HG03521 (cell line): ENCODE measurements around the gene TNFAIP8L1.
"Not testable (repeated sequence)": the region's sequence is repeated elsewhere in the genome, so short reads cannot be mapped to it uniquely, and the experiment has no call there.

Experiments used
- ATAC-seq: cut with Tn5 transposase; IDR thresholded peaks from one replicate; pipeline ENCODE4 v1.9.1; 2021; ENCODE audit warnings: mild to moderate bottlenecking, moderate library complexity; ENCODE audit not compliant: unreplicated experiment

TNFAIP8L1 gene

DNA sequence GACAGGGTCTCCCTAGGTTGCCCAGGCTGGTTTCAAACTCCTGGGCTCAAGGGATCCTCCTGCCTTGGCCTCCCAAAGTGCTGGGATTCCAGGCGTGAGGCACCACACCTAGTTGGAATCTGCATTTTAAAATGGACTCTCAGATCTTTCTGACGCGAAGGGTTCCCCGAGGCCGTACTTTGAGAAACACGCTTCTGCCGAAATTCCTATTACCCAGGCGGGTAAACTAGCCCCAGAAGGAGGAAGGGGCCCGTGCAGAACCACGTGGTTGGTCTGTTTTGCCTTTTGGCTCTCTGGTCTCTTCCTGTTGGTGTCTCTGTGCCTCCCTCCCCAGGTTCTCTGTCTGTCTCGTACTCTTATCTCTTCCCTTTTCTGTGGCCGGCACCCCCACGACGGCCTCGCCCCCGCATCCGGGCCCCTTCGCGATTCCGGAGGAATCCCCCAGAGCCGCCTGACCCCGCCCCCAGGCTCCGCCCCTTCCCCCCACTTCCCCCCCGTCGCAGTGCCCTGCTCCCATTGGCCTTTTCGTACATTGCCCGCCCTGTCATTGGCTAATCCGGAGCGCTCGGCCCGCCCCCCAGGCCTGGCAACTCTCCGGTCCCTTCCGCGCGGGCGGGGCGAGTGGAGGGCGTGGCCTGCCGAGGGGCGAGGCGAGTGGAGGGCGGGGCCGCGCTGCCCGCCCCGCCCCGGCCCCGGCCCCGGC is at the start of gene TNFAIP8L1:
TNFAIP8L1 (plus strand) TSS at position 689 of the 703 bp plus-strand sequence. CDS start 12,354 bp downstream, outside the sequence.
- peak; percentile 87 for ATAC-seq

- no peak for ATAC-seq
Measured at GRCh38 chr19:4589579-4590410, 49.5 kb upstream of the TNFAIP8L1 start.

- no peak for ATAC-seq
Measured at GRCh38 chr19:4590559-4590958, 48.8 kb upstream of the TNFAIP8L1 start.

DNA sequence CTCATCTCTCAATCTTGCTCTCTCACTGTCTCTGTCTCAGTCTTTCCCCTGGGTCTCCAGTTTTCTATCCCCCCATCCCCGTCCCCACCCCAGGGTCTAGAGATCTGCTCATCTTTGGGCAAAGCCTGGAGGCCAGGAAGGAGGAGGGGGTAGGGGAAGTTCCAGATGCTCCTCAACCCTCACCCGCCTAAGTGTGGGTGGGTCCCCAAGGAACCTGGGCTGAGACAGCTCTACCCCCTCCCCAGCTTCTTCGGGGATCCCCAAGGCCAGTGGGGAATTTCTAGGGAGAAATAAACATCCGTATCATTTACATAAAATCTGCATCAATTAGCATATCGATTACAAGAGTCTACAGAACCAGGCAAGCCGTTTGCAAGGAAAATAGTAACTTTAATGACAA is 48.0 kb upstream of the TNFAIP8L1 start:
- ATAC-seq = no peak

DNA sequence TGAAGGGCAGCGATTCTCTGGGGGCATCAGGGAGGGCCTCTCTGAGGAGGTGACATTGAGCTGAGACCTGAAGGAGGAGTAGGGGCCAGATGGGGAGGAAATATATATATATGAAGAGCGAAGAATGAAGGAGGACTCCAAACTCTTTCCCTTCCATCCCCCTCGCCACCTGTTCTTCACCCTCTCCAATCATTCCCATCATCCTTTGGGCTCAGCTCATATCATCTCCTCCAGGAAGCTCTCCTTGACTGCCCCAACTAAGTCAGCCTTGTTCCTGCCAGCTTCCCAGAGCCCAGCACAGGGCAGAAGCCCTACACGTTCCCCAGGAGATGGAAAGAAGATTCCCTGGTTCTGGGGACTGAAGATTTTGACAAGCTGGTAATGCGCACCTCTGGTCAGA is 46.9 kb upstream of the TNFAIP8L1 start:
- no peak for ATAC-seq

DNA sequence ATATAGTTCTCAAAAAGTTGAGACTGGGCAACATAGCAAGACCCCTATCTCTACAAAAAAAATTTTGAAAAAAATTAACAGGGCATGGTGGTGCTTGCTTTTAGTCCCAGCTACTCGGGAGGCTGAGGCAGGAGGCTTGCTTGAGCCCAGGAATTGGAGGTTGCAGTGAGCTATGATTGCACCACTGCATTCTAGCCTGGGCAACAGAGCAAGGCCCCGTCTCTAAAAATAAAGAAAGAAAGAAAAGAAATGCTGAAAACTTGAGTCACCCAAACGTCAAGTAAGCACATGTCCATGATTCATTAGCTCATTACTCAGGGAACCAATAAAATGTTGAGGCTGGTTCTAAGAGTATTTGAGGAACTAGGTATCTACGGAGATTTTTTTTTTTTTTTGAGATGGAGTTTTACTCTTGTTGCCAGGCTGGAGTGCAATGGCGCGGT is 45.9 kb upstream of the TNFAIP8L1 start:
- ATAC-seq = no peak

DNA sequence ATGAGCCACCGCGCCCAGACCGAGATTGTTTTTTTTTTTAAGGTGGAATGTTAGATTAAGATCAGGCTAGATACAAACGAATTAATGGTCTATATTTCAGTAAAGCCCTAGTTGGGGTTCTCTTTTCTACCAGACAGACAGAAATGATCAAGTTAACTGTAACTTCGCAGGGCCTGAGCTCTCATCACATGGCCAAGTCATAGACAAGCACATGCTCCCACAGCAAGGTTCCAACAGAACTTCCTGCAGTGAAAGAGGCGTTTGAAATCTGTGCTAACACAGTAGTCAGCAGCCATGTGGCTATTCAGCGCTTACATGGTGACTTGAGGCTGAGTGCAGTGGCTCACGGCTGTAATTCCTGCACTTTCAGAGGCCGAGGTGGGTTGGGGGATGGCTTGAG is 45.1 kb upstream of the TNFAIP8L1 start:
- ATAC-seq = no peak

- ATAC-seq = not testable (repeated sequence)
Measured at GRCh38 chr19:4595158-4595557, 44.2 kb upstream of the TNFAIP8L1 start.

- no peak for ATAC-seq
Measured at GRCh38 chr19:4596033-4596904, 43.0 kb upstream of the TNFAIP8L1 start.

- ATAC-seq = no peak
Measured at GRCh38 chr19:4597278-4597974, 41.9 kb upstream of the TNFAIP8L1 start.

- ATAC-seq = no peak
Measured at GRCh38 chr19:4597975-4598671, 41.2 kb upstream of the TNFAIP8L1 start.

GRCh38 chr19:4598712-4599111 is 40.6 kb upstream of the TNFAIP8L1 start:
- no peak for ATAC-seq

- ATAC-seq = no peak
Measured at GRCh38 chr19:4600082-4600481, 39.2 kb upstream of the TNFAIP8L1 start.

DNA sequence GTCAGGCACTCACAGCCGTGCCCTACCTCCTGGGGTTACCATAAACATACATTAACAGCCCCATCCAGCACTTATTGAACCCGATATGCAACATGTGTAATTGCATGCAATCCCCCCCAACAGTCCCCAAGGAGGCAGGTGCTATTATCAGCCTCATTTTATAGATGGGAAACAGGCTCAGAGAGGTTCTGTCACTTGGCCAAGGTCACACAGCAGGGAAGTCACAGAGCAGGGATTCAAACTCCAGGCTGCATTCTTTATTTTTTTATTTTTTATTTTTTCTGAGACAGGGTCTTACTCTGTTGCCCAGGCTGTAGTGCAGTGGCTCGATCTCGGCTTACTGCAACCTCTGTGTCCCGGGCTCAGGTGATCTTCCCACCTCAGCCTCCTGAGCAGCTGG is 38.4 kb upstream of the TNFAIP8L1 start:
- ATAC-seq = no peak

- ATAC-seq = no peak
Measured at GRCh38 chr19:4602173-4602788, 37.0 kb upstream of the TNFAIP8L1 start.

- no peak for ATAC-seq
Measured at GRCh38 chr19:4602915-4603314, 36.4 kb upstream of the TNFAIP8L1 start.

- ATAC-seq = no peak
Measured at GRCh38 chr19:4604912-4605311, 34.4 kb upstream of the TNFAIP8L1 start.

GRCh38 chr19:4606181-4606580 is 33.1 kb upstream of the TNFAIP8L1 start:
- ATAC-seq = no peak

DNA sequence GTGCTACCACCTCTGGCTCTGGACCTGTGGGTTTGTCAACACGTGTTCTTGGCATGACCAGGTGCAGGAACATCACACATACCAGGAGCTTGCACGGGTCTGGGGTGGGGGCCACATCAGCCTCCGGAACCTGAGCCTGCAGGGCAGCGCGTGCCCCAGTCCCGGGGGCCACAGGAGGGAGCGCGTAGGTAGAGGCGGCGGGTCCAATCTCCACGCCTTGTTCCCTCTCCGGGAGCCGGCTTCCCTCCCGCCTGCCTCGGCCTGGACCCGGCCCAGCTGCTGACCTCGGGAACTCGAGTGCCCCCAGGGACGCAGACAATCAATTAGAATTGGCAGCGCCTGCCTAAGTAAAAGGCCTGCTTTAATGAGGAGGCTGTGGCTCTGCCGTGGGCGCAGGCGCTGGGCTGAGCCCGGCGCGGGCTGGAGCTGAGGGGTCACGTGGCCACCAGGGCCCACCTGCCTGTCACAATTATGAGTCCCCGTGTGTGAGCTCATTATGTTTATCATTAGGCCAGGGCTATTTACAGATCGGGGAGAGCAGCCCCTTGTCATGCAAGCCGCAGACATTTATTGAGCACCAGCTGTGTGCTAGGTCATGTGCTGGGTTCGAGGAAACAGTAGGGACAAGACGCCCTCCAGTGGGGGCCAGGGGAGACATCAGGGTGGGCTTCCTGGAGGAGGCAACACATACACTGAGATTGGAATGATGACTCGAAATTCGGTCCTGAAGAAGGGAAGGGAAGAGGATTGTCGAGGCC is 32.2 kb upstream of the TNFAIP8L1 start:
- ATAC-seq = no peak
